ENCODE measurements around the gene TCP11X1.
"Not testable (repeated sequence)": the region's sequence is repeated elsewhere in the genome, so short reads cannot be mapped to it uniquely, and the experiment has no call there.

TCP11X1 gene

GRCh38 chrX:102214986-102215385, at the start of gene TCP11X1:
Gene TCP11X1, plus strand, starts transcription at chrX:102215301.
- not testable (repeated sequence) for H3K4me3 ChIP-seq (ENCODE audit: low read depth, low read length)

- no peak overlapping the region for H3K4me3 ChIP-seq (ENCODE audit: low read depth, low read length)
- no peak for TF ChIP-seq CTCF (IDR thresholded peaks at IDR 0.05; ENCODE audit: low read depth, low read length)
These were observed 29.0 kb upstream of the TCP11X1 start for GRCh38 chrX:102185967-102186720.

- not testable (repeated sequence) for H3K4me3 ChIP-seq (ENCODE audit: low read depth, low read length)
These were observed 7.2 kb upstream of the TCP11X1 start for GRCh38 chrX:102207940-102208339.

GRCh38 chrX:102216497-102216896, 1.4 kb downstream of the TCP11X1 start:
- H3K4me3 ChIP-seq (ENCODE audit: low read depth, low read length), result not testable (repeated sequence)

GRCh38 chrX:102235678-102236077, 20.6 kb downstream of the TCP11X1 start:
- H3K4me3 ChIP-seq (ENCODE audit: low read depth, low read length), result not testable (repeated sequence)

- not testable (repeated sequence) for H3K4me3 ChIP-seq (ENCODE audit: low read depth, low read length)
These were observed 25.2 kb downstream of the TCP11X1 start for GRCh38 chrX:102240265-102240664.

- H3K4me3 ChIP-seq (ENCODE audit: low read depth, low read length), result not testable (repeated sequence)
These were observed 31.8 kb downstream of the TCP11X1 start, which contains the start of gene NXF2 for GRCh38 chrX:102246893-102247292. Gene NXF2, plus strand, starts transcription at chrX:102247167. Its CDS starts 59,912 bp downstream, at chrX:102307079.

GRCh38 chrX:102272231-102272630, 57.1 kb downstream of the TCP11X1 start:
- H3K4me3 ChIP-seq (ENCODE audit: low read depth, low read length), result not testable (repeated sequence)
